IPS DF 4.7 (cell line): ENCODE measurements around the gene CTNNA1.

Experiments used
- DNase-seq: peaks from one replicate; pipeline ENCODE4 v3.0.0-alpha.2; 2013; ENCODE audit warnings: low spot score; ENCODE audit errors: extremely low read depth

Gene CTNNA1

DNA sequence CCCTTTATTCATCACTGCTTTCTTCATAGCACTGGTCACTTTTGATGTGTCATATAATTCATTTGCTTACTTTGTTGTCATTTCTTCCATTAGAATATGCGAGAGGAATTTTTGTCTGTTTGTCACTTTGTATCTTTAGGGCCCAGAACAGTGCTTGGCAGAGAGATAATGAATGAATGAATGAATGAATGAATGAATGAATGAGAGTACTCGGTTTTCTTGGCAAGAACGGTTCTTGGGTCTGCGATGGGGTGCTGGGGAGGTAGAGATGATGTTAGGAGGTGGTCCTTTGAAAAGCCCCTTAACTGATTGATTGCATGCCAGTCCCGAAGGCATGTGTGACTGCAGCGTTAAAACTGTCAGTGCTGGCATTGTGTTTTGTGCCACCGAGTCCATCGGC, 174.3 kb downstream of the CTNNA1 start:
- no peak for DNase-seq

DNA sequence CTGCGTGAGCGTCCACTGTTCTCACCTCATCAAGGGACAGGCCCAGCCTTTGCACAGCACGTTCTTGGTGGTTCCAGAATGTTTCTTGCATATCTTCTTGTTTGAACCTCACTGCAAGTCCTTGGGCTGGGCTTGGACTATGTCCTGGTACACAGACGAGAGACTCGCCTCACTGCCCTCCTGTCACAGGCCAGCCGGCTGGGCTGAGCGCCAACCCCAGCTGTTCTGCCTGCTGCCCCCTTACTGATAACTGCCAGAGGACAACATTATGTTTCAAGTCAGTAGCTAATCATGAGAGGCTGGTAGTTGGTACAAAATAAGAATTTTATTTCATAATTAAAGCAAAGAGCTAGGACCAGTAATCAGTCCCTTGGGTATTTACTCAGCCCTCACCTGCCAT, 174.8 kb downstream of the CTNNA1 start:
- no peak for DNase-seq

GRCh38 chr5:138929571-138929955, 176.3 kb downstream of the CTNNA1 start:
- DNase-seq: no peak

GRCh38 chr5:138930371-138931097, 177.3 kb downstream of the CTNNA1 start:
- no peak for DNase-seq

DNA sequence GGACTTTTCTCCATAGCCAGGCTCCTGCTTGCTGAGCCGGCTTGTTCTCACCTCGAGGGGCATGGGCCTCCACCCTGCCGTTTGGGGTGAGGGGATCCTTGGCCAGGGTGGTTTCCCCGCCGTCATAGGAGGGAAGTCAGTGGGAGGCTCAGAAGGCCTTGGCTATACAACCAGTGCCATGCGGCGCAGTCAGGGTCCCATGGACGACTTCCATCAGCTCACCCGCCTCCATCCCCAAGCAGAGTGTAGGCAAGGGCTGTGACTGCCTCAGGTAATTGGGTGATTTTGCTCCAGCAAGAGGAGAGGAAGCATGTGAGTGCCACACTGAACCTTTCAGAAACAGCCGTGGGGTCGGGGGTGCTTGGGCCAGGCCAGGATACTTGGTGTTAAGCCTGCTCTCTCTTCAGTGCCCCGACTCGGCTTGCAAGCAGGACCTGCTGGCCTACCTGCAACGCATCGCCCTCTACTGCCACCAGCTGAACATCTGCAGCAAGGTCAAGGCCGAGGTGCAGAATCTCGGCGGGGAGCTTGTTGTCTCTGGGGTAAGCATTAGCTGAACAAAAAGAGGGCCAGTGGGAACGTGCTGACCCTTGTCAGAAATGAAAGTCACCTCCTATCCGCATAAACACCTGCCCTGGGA, 179.1 kb downstream of the CTNNA1 start:
- DNase-seq: no peak

- DNase-seq: no peak
Observed at GRCh38 chr5:138933522-138934290, 180.5 kb downstream of the CTNNA1 start.

DNA sequence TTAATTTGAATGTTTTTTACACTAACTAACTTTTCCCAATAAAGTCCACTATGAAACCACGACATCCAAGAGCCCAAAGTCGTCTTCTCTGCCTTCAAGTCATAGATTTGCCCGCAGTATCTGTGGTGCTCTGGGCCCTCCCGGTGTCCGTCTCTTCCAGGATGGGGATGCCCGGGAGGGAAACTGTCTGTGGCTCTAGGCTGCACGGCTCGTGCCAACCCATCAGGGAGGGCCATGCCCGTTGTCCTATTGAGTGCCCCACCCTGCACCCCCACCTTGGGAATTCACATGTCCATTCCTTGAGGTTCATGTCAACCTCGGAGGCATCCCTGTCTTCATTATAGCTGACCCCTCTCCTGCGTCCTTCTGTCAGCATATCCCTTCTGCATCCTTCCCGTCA, 181.7 kb downstream of the CTNNA1 start:
- no peak for DNase-seq

DNA sequence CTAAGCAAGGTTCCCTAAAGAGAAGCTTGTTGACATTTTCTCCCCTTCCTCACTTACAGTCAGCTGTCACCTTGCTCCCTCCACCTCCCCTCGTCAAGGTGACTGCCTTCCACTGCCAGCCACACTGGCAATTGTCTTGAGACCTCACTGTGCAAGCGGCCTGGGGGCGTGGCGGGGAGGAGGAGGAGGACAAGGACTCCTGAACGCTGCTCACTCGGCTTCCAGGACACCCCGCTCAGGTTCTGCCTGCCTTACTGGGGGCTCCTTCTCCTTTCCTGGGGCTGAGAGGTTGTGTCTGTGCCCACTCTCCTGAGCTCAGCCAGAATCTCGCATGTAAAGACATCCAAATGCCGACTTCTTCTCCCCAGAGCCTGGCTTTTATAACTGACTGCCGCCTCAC, 182.2 kb downstream of the CTNNA1 start:
- no peak for DNase-seq

DNA sequence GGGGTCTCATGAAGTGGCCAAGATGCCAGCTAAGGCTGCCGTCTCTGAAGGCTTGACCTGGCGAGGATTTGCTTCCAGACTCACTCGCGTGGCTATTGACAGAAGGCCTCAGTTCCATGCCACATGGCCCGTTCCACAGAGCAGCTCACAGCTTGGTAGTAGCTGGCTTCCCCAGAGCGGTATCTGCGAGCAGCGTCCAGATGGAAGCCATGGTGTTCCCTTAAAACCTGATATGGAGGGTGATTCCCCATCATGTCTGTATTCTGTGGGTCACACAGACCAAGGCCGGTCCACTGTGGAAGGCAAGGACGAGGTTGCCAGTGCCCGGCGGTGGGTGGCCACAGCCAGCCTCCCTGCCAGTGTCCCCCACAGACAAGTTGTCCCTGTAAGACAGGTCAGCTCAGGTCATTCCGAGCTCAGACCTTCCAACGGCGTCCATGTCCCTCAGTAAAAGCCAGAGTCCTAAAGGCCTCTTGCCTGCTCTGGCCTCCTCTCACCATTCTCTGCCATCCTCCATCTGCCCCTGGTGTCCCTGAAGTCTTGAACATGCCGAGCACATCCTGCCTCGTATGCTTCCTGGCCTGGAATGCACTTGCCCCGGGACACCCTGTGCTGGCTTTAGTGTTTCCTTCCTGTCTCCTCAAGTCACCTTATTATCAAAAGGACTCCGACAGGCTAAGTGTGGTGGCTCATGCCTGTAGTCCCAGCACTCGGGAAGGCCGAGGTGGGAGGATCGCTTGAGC, 183.2 kb downstream of the CTNNA1 start:
- DNase-seq: no peak

GRCh38 chr5:138936968-138937345, 183.7 kb downstream of the CTNNA1 start:
- DNase-seq: no peak

DNA sequence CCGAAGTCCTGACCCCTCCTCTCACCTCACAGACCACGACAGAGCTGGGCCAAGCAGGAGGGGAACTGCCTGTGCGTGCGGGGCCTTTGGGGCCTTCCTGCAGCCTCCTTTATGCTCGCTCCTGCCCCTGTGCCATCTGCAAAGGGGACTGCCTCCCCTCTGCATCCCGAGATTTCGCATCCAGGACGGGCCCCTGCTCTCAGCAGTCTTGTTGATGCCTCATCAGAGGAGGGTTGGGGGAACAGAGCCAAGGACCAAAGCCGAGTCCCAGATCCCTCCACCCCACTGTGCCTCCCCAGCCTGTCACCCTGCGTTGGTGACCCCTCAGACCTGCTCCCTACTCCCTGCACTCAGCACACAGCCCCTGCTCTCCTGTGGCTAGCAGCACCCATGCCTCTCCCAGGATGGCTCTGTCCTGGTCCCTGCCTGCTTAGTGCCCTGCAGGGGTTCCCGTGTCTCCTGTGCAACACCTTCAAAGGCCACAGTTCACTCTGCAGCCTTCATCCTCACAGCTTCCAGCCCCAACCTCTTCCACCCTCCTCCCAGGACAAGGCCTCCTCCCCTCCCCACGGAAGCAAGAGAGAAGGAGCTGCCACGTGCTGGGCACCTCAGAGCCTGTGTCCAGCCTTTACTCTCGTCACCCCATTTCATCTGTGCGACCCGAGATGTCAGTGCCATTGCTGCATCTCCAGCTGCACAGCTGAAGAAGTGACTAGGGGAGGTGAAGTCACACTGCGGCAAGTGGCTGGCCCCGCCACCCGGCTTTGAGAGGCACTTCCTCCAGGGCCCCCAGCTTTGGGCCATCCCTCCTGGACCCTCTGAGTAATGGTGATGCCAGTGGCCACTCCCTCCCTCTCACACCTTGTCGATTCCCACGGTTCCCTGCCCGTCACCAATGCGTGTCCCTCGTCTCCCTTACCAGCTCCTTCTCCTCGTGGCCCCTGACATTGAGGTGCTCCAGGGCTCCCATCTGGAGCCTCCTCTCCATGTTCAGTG, 184.5 kb downstream of the CTNNA1 start:
- DNase-seq: no peak

DNA sequence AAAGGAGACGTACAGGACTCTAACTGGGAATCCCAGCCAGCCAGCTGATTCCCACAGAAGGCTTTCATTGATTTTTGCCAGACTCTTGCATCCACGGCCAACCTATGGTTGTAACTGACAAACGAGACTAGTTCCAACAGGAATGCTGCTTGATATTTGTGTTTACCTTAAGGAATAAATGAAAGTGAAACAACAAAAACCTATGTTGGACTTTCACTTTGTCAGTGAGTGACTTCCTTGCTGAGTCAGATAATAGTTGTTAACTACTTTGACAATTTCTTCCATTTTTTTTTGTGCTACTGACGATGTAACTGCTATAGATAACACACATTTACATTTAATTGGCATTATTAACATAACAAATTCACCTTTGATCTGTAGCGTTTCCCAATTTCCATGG, 185.3 kb downstream of the CTNNA1 start:
- no peak for DNase-seq

DNA sequence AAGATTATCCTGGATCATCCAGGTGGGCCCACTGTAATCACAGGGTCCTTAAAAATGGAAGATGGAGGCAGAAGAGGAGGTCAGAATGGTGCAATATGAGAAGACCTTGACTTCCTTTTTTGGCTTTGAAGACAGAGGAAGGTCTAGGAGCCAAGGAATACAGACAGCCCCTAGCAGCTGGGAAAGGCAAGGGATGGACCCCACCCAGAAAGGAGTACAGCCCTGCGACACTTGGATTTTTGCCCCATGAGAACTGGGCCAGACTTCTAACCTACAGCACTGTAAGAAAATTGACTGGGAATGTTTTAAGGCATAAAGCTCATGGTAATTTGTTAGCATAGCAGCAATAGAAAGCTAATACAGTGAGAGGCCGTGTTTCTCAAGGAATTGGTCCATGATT, 188.8 kb downstream of the CTNNA1 start:
- no peak for DNase-seq

DNA sequence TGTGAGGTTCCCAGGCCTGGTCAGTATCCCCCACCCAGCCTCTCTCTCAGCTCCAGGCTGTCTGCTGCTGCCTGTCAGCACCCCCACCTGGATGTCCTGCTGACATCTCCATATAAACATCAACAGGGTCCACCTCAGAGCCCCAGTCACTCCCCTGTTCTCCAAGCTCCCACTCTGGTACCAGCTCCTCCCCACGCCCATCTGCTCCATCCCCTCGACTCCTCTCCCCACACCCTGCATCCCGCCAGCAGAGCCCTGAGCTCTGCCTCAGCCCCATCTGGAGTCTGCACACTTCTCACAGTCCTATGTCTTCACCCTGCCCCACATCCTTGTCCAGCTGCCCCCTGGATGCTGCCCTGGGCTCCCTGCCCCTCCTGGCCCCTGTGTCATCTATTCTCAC, 189.6 kb downstream of the CTNNA1 start:
- DNase-seq: no peak

- DNase-seq: no peak
Observed at GRCh38 chr5:138943599-138944173, 190.5 kb downstream of the CTNNA1 start.

DNA sequence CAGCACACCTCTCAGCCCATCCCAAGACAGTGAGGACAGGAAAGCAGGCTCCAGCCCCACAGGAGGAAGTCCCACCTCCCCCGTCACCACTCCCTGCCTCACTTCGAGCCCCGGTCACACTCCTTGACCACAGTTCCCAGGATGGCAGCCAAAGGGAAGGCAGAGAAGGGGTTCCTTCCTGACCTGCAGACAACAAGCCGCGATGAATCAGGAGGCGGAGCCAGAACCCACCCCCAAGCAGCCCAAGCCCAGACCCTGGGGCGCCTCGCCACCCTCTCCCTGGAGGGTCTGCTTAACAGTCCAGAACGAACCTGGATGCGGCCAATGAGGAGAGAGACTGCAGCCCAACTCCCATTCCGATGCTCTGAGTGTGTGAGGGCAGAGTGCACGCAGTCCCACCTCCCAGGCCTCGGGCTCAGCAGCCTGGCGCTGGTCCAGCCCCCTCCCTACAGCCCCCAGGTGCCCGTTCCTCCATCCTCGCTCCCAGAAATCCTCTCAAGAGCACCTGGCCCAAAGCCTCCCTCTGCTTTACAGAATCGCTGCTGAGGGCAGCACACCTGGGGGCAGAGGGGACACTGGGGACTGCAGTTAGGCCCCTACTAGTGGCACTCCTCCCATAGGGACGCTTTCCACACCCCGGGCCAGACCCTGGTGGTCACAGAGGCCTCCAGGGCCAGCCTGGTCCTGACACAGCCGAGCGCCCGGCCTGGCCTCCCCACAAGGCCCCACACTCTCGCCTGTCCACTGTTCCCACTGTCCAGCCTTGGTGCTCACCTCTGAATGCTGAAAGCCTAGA, 191.5 kb downstream of the CTNNA1 start:
- no peak for DNase-seq

GRCh38 chr5:138945421-138946240, 192.4 kb downstream of the CTNNA1 start:
- DNase-seq: no peak

DNA sequence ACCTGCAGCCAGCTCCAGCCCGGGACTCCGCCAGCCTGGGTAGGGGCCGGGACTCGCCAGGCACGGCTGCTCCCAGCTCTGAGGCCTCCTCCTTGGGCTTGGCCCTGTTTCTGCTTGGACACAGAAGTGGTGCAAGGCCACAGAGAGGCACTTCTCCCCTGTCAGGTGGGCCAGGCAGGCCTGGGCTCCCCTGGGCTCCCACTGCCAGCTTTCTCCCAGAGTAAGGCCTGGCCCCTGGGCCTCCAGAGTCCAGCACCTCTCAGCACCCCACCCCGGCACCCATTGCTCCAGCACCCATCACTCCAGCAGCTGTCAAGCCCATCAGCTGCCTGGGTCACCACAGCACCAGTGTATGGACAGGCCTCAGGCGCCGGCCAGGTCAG, 193.0 kb downstream of the CTNNA1 start:
- no peak for DNase-seq
